H1 (cell line): ENCODE measurements around the gene NARS2. TPM values are rescaled to one million over a fixed set of nuclear protein-coding genes. Genes with fewer than 3 reads are reported as not detected.

ENCODE experiments used
- CTCF ChIA-PET: fragments of 300-600 bp; sonication (Branson Sonifier 250); formaldehyde crosslinking; loops from one replicate; lab custom pipeline; 2021; ENCODE audit not compliant: partially characterized antibody; lab: Charles Lee
- POLR2A ChIA-PET: fragments of 300-600 bp; sonication (Branson Sonifier 250); formaldehyde crosslinking; loops from one replicate; lab custom pipeline; 2021; ENCODE audit warnings: inconsistent platforms; ENCODE audit not compliant: partially characterized antibody; lab: Charles Lee
- DNase-seq, 2 experiments: peaks; one replicate each; pipeline versions ENCODE4 v3.0.0 to v3.0.0-alpha.2; 2010 to 2022; ENCODE audit warnings: low spot score in 2 of 2, low read depth in 1 of 2, mixed read lengths in 1 of 2
- FAIRE-seq: peaks from 2 replicates; lab custom pipeline; 2011; peaks lifted over from hg19 to GRCh38; lab: Jason Lieb, UNC
- H2AFZ ChIP-seq: 2 replicates; pipeline ENCODE4 v1.8.1; 2012; ENCODE audit warnings: low read length, inconsistent platforms
- H2AK5ac ChIP-seq: 2 replicates; pipeline ENCODE4 v1.6.1; 2013; ENCODE audit warnings: low read depth, low read length
- H2BK120ac ChIP-seq: replicated peaks from 2 replicates; pipeline ENCODE3; 2013; ENCODE audit warnings: low read depth, low read length, inconsistent platforms
- H2BK12ac ChIP-seq: 2 replicates; pipeline ENCODE4 v1.6.1; 2013; ENCODE audit warnings: low read depth, low read length
- H2BK15ac ChIP-seq: 2 replicates; pipeline ENCODE4 v1.6.1; 2013; ENCODE audit warnings: low read length
- H2BK20ac ChIP-seq: 2 replicates; pipeline ENCODE4 v1.6.1; 2013; ENCODE audit warnings: low read length
- H2BK5ac ChIP-seq: 2 replicates; pipeline ENCODE4 v1.6.1; 2013; ENCODE audit warnings: low read depth, low read length
- H3K14ac ChIP-seq: 2 replicates; pipeline ENCODE4 v1.6.1; 2013; ENCODE audit warnings: inconsistent platforms; ENCODE audit not compliant: insufficient read length
- H3K18ac ChIP-seq: 2 replicates; pipeline ENCODE4 v1.6.1; 2013; ENCODE audit warnings: low read length; ENCODE audit errors: extremely low read depth
- H3K23ac ChIP-seq: 2 replicates; pipeline ENCODE4 v1.6.1; 2013; ENCODE audit warnings: inconsistent platforms; ENCODE audit not compliant: insufficient read length
- H3K23me2 ChIP-seq: 2 replicates; pipeline ENCODE4 v1.6.1; 2013; ENCODE audit warnings: low read depth, low read length
- H3K27ac ChIP-seq: 2 replicates; pipeline ENCODE4 v1.6.1; 2011; ENCODE audit warnings: low read depth, low read length, inconsistent platforms
- H3K27me3 ChIP-seq, 4 experiments: replicated peaks in 1 of 4; 1 replicate in 1 of 4; 2 replicates in 3 of 4; pipeline versions ENCODE4 v1.6.1 to v1.8.1; 2011 to 2013; ENCODE audit warnings: low read length in 3 of 4, mild to moderate bottlenecking in 3 of 4, inconsistent platforms in 2 of 4, mixed read lengths in 2 of 4, moderate library complexity in 1 of 4; ENCODE audit not compliant: control insufficient read depth in 3 of 4, insufficient read depth in 3 of 4; ENCODE audit errors: extremely low read depth in 1 of 4
- H3K36me3 ChIP-seq, 4 experiments: 2 replicates each; pipeline versions ENCODE4 v1.6.1 to v1.8.1; 2011 to 2013; ENCODE audit warnings: mild to moderate bottlenecking in 4 of 4, low read length in 3 of 4, moderate library complexity in 2 of 4, control low read depth in 1 of 4, inconsistent platforms in 1 of 4; ENCODE audit not compliant: insufficient read depth in 4 of 4, control insufficient read depth in 2 of 4
- H3K4ac ChIP-seq: replicated peaks from 2 replicates; pipeline ENCODE3; 2013; ENCODE audit warnings: low read length, low read depth, mixed read lengths, inconsistent platforms; ENCODE audit not compliant: insufficient read length
- H3K4me1 ChIP-seq, 4 experiments: replicated peaks in 1 of 4; 1 replicate in 1 of 4; 2 replicates in 3 of 4; pipeline versions ENCODE4 v1.6.1 to v1.8.1; 2011 to 2013; ENCODE audit warnings: low read length in 3 of 4, inconsistent platforms in 2 of 4, mixed read lengths in 1 of 4; ENCODE audit not compliant: insufficient read depth in 4 of 4, control insufficient read depth in 3 of 4
- H3K4me2 ChIP-seq, 2 experiments: 2 replicates each; pipeline versions ENCODE4 v1.6.1 to v1.8.1; 2011 to 2013; ENCODE audit warnings: low read depth in 2 of 2, low read length in 2 of 2, control low read depth in 1 of 2, inconsistent platforms in 1 of 2, mild to moderate bottlenecking in 1 of 2; ENCODE audit not compliant: insufficient read depth in 1 of 2
- H3K4me3 ChIP-seq, 4 experiments: fragments of 200-600, 300-600 bp in 1 of 4; sonication (generic), shearing (Covaris generic), sonication (Bioruptor Twin) in 1 of 4; 2 replicates each; pipeline versions ENCODE4 v1.5.1 to v1.8.1; 2011 to 2016; ENCODE audit warnings: low read length in 4 of 4, low read depth in 3 of 4, control low read depth in 2 of 4, inconsistent platforms in 2 of 4, mild to moderate bottlenecking in 2 of 4, mixed read lengths in 1 of 4, moderate library complexity in 1 of 4; ENCODE audit not compliant: insufficient read depth in 2 of 4; ENCODE audit errors: extremely low read depth in 1 of 4
- H3K56ac ChIP-seq: replicated peaks from 2 replicates; pipeline ENCODE3; 2013; ENCODE audit warnings: low read depth, mild to moderate bottlenecking, mixed read lengths, low read length, inconsistent platforms; ENCODE audit not compliant: insufficient read length
- H3K79me1 ChIP-seq: 2 replicates; pipeline ENCODE4 v1.6.1; 2013; ENCODE audit warnings: low read depth, low read length, control low read depth
- H3K79me2 ChIP-seq, 2 experiments: 2 replicates each; pipeline versions ENCODE4 v1.6.1 to v1.8.1; 2012 to 2013; ENCODE audit warnings: low read length in 2 of 2, mild to moderate bottlenecking in 2 of 2, inconsistent platforms in 1 of 2; ENCODE audit not compliant: insufficient read depth in 2 of 2, control insufficient read depth in 1 of 2
- H3K9ac ChIP-seq, 4 experiments: replicated peaks in 1 of 4; 1 replicate in 1 of 4; 2 replicates in 3 of 4; pipeline versions ENCODE4 v1.6.1 to v1.8.1; 2011 to 2013; ENCODE audit warnings: low read depth in 3 of 4, low read length in 3 of 4, control low read depth in 2 of 4, mild to moderate bottlenecking in 2 of 4, moderate library complexity in 2 of 4, inconsistent platforms in 1 of 4; ENCODE audit errors: extremely low read depth in 1 of 4
- H3K9me3 ChIP-seq, 2 experiments: 2 replicates each; pipeline versions ENCODE4 v1.6.1 to v1.8.1; 2012 to 2013; ENCODE audit warnings: mild to moderate bottlenecking in 2 of 2, moderate library complexity in 2 of 2, control low read depth in 1 of 2, inconsistent platforms in 1 of 2, low read depth in 1 of 2, low read length in 1 of 2, mixed read lengths in 1 of 2; ENCODE audit not compliant: insufficient read depth in 2 of 2
- H4K20me1 ChIP-seq, 2 experiments: replicated peaks in 1 of 2; 2 replicates each; pipeline versions ENCODE3 to v1.8.1; 2011 to 2013; ENCODE audit warnings: inconsistent platforms in 2 of 2, low read length in 2 of 2, mild to moderate bottlenecking in 1 of 2; ENCODE audit not compliant: insufficient read depth in 2 of 2, control insufficient read depth in 1 of 2
- H4K5ac ChIP-seq: 2 replicates; pipeline ENCODE4 v1.6.1; 2013; ENCODE audit warnings: low read length, low read depth, mixed read lengths, inconsistent platforms; ENCODE audit not compliant: insufficient read length
- H4K8ac ChIP-seq: 2 replicates; pipeline ENCODE4 v1.8.0; 2013; ENCODE audit warnings: mild to moderate bottlenecking, moderate library complexity, low read length, inconsistent platforms; ENCODE audit not compliant: insufficient read depth; ENCODE audit errors: extremely low read depth
- H4K91ac ChIP-seq: replicated peaks from 2 replicates; pipeline ENCODE3; 2013; ENCODE audit warnings: low read length, mixed read lengths, inconsistent platforms; ENCODE audit not compliant: insufficient read length
- EP300 ChIP-seq, 2 experiments: IDR thresholded peaks; 1 replicate in 1 of 2; 2 replicates in 1 of 2; pipeline ENCODE4 v1.6.1; 2011 to 2012; ENCODE audit warnings: low read depth in 2 of 2, low read length in 2 of 2, mild to moderate bottlenecking in 2 of 2, borderline replicate concordance in 1 of 2, inconsistent platforms in 1 of 2, moderate library complexity in 1 of 2
- GABPA ChIP-seq: IDR thresholded peaks from 2 replicates; pipeline ENCODE4 v1.6.1; 2011; ENCODE audit warnings: mild to moderate bottlenecking, low read length, moderate library complexity, borderline replicate concordance; ENCODE audit not compliant: insufficient read depth
- PHF8 ChIP-seq: fragments of 200-600 bp; sonication (generic); conservative IDR thresholded peaks from 2 replicates; pipeline ENCODE4 v1.7.1; 2012; ENCODE audit warnings: low read depth, mild to moderate bottlenecking, inconsistent platforms, low read length, moderate library complexity
- RXRA ChIP-seq: IDR thresholded peaks from 2 replicates; pipeline ENCODE4 v1.6.1; 2011; ENCODE audit warnings: low read depth, mild to moderate bottlenecking, low read length, moderate library complexity; ENCODE audit not compliant: insufficient read depth
- SAP30 ChIP-seq: fragments of 300-600 bp; sonication (generic); IDR thresholded peaks from 2 replicates; pipeline ENCODE4 v1.7.1; 2012; ENCODE audit warnings: low read length, moderate library complexity, mild to moderate bottlenecking, inconsistent platforms; ENCODE audit not compliant: insufficient read depth, insufficient replicate concordance
- WGBS, 2 experiments: shearing (Covaris generic) in 1 of 2; methylation state at CpG; one replicate each; pipeline versions ENCODE4 v1.1.6 to v1.1.7; 2013 to 2015; ENCODE audit warnings: low lambda C conversion rate in 2 of 2, mixed read lengths in 2 of 2, inconsistent platforms in 1 of 2, low coverage in 1 of 2, missing lambda C conversion rate in 1 of 2; ENCODE audit not compliant: insufficient replicate concordance in 2 of 2, insufficient coverage in 1 of 2, insufficient read length in 1 of 2; ENCODE audit errors: extremely low coverage in 1 of 2, missing lambda C conversion rate in 1 of 2; 5-methylcytosine and 5-hydroxymethylcytosine counted together
- polyA plus RNA-seq, 7 experiments: library from polyadenylated mRNA; depleted of rRNA in 3 of 7; stranded (reverse) in 5 of 7; unstranded in 2 of 7; fragments of >200 nt in 5 of 7; fragments of 200-250 nt in 2 of 7; gene quantifications; 1 replicate in 5 of 7; 2 replicates in 1 of 7; 4 replicates in 1 of 7; pipeline versions ENCODE4 v1.2.1 to v1.2.3, GENCODE V29; 2011 to 2013; ENCODE audit warnings: missing spikeins in 2 of 7, mixed read lengths in 2 of 7
- total RNA-seq: library from RNA; stranded (reverse); fragmentation: NEBNext Ultra II Directional; extraction: Animal tissue kit (Norgen Biotek cat#: 25700); gene quantifications from 2 replicates; pipeline ENCODE4 v1.2.1, GENCODE V29; 2021
- TF ChIP-seq, protein P1 (sequence below): IDR thresholded peaks from 2 replicates; pipeline ENCODE4 v1.6.1; 2012; ENCODE audit warnings: inconsistent platforms

The NARS2 gene
- total and polyA plus RNA-seq, 2 of the 8 experiments (the other 6 are each of a cell fraction or from before 2014, with no cell fraction given): 26.2 to 51.6 TPM

DNA sequence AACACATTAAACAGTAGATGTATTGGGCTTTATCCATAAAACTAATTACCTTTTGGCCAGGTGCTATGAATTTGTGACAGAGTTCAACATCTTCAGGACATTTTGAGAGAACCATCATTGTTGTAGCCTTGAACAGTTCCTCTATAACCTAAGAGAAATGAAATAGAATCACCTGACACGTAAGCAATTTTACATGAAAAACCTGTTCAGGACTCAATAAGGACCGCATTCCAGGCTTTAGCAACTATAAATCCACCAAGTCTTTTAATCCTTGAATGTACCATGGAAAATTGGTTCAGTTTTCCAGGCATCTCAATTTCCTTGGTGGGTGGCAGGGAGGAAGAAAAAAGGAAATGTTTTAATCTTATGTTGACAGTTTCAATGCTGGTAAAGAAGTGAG lies 96.1 kb downstream of the NARS2 start:
- Histone ChIP-seq H3K23ac (no peak overlapping the region), H2AFZ (no peak overlapping the region), H4K5ac (no peak overlapping the region), H2BK12ac (no peak overlapping the region), H3K56ac (no peak overlapping the region), H3K18ac (no peak overlapping the region), H3K79me1 (no peaks in the 10 kb centered on the region), H3K4me1 (no peaks in the 10 kb centered on the region), H2BK20ac (no peak overlapping the region), H3K27me3 (no peaks in the 10 kb centered on the region), H3K9ac (no peak overlapping the region), H3K4ac (no peak overlapping the region), H3K36me3 (peaks cover 0 to 3% (median 2%) of the 10 kb centered on the region in 4 experiments; a peak in 5 of 8 replicates), H3K9me3 (no peaks in the 10 kb centered on the region), H4K91ac (no peak overlapping the region), H4K8ac (no peak overlapping the region), H3K14ac (no peak overlapping the region), H4K20me1 (no peaks in the 10 kb centered on the region), H2BK15ac (no peak overlapping the region), H2AK5ac (no peak overlapping the region), H3K4me2 (no peak overlapping the region), H3K23me2 (no peaks in the 10 kb centered on the region), H3K4me3 (no peak overlapping the region), H3K27ac (no peak overlapping the region), H2BK5ac (no peak overlapping the region), H2BK120ac (no peak overlapping the region), H3K79me2 (no peaks in the 10 kb centered on the region)
- no peak for DNase-seq
- POLR2A ChIA-PET: interaction anchor here (0.7 kb wide), 1 partner anchor 54 kb away, joined by 3 read pairs; no protein-coding TSS in a partner anchor
- CTCF ChIA-PET: no interaction called here
- no peak for FAIRE-seq
- TF ChIP-seq EP300 (IDR thresholded peaks at IDR 0.05; ENCODE audit: borderline replicate concordance in 1 of 2, low read depth in 2 of 2, low read length in 2 of 2) (no peak), PHF8 (no peak), SAP30 (no peak), GABPA (no peak), RXRA (no peak)
- TF ChIP-seq, protein P1, sequence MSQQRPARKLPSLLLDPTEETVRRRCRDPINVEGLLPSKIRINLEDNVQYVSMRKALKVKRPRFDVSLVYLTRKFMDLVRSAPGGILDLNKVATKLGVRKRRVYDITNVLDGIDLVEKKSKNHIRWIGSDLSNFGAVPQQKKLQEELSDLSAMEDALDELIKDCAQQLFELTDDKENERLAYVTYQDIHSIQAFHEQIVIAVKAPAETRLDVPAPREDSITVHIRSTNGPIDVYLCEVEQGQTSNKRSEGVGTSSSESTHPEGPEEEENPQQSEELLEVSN: no peak
- 90% methylated on average over 2 of the region's 2 CpGs; no CpG with 5 or more reads in 1 of the 2 experiments for WGBS, 2 experiments
